GM12864 (cell line): ENCODE results near the gene AFDN.

Experiments used
- DNase-seq: peaks from one replicate; pipeline ENCODE4 v3.0.0-alpha.2; 2011; ENCODE audit warnings: low read depth
- H3K4me3 ChIP-seq: 2 replicates; pipeline ENCODE4 v1.5.1; 2011; ENCODE audit warnings: mild to moderate bottlenecking, low read depth, low read length, control low read depth
- TF ChIP-seq, protein P1 (sequence below): IDR thresholded peaks from 2 replicates; pipeline ENCODE4 v1.5.1; 2011; ENCODE audit warnings: low read depth, mild to moderate bottlenecking, moderate library complexity, low read length, control low read depth, inconsistent platforms; ENCODE audit errors: missing control alignments

Gene AFDN

DNA sequence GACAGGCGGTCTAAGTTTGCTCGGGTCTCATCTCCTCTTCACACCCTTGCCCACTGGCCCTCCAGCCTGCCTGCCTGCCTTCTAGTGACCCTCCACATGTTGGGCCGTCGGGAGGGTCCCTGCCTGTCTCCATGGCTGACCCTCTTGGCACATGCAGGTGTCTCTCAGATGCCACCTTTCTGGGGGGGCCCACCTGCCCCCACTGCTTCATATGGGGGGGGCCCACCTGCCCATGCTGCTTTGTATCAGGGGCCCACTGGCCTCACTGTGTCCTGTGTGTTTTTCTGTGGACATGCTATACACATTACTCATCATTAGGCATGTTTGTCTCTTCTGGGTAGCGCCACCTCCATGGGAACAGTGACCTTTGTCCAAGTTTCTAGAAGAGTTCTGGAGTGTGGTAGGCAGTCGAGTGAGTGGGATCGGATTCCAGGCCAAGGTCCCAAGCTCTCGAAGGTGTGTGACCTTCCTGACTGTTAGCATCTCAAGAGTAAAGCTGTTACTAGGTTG, 130.3 kb downstream of the AFDN start:
- no peak overlapping the region for H3K4me3 ChIP-seq
- no peak for DNase-seq
- TF ChIP-seq, protein P1, sequence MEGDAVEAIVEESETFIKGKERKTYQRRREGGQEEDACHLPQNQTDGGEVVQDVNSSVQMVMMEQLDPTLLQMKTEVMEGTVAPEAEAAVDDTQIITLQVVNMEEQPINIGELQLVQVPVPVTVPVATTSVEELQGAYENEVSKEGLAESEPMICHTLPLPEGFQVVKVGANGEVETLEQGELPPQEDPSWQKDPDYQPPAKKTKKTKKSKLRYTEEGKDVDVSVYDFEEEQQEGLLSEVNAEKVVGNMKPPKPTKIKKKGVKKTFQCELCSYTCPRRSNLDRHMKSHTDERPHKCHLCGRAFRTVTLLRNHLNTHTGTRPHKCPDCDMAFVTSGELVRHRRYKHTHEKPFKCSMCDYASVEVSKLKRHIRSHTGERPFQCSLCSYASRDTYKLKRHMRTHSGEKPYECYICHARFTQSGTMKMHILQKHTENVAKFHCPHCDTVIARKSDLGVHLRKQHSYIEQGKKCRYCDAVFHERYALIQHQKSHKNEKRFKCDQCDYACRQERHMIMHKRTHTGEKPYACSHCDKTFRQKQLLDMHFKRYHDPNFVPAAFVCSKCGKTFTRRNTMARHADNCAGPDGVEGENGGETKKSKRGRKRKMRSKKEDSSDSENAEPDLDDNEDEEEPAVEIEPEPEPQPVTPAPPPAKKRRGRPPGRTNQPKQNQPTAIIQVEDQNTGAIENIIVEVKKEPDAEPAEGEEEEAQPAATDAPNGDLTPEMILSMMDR: no peak

GRCh38 chr6:167957626-167958025, 130.9 kb downstream of the AFDN start:
- DNase-seq: no peak
- H3K4me3 ChIP-seq: no peak overlapping the region
- TF ChIP-seq, protein P1: no peak

DNA sequence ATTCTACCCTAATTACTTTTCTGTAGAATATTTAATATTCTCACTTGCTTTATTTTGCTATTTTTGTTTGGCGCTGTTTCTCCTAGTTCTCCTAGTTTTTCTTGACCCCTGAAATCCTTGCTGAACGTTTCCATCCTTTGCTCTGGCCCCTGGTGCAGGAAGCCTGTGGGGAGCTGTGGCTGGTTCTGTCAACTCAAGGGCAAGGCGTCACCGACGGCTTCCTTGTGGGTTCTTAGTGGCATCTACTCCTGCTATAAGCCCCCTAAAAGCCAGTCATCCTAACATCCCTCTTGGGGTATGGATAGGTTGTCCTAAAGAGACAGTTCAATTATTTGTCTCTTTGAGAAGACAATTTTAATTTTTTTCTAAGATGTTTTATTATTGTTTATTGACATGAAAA, 133.9 kb downstream of the AFDN start:
- no peak for DNase-seq
- no peak overlapping the region for H3K4me3 ChIP-seq
- TF ChIP-seq, protein P1: no peak

GRCh38 chr6:167962711-167963110, 136.0 kb downstream of the AFDN start:
- no peak overlapping the region for H3K4me3 ChIP-seq
- DNase-seq: no peak
- TF ChIP-seq, protein P1: no peak

DNA sequence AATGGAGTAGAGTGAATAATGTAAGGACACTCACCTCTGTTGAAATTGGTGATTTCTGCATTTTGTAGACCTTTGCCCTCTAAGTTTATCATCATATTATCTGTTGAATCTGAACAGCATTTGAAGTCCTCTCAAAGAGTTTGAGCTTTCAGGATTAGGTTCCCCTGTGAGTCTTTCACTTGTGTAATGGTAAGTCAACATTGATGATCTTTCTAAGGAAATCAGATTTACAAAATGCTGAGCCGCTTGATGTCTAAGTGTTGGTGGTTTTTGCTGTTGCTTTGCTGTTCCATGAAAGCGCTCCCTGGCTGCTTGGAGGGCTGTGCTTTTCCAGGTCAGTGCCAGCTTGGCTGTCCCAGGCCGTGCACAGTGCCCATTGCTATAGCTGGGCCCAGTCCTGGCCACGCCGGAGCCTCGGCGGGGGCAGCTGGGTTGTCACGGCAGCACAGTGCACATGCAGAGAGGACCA, 136.9 kb downstream of the AFDN start:
- TF ChIP-seq, protein P1: no peak
- H3K4me3 ChIP-seq: no peak overlapping the region
- DNase-seq: no peak

GRCh38 chr6:167965592-167966539, 139.2 kb downstream of the AFDN start:
- no peak overlapping the region for H3K4me3 ChIP-seq
- DNase-seq: no peak
- TF ChIP-seq, protein P1: no peak

GRCh38 chr6:167966540-167966905, 139.8 kb downstream of the AFDN start:
- no peak for DNase-seq
- H3K4me3 ChIP-seq: no peak overlapping the region
- TF ChIP-seq, protein P1: no peak
